Spleen (tissue), 11 donors: Measurements from ENCODE around the gene TNFRSF25. TPM values are rescaled to one million over a fixed set of nuclear protein-coding genes. Genes with fewer than 3 reads are reported as not detected.
"Not testable (repeated sequence)": the region's sequence is repeated elsewhere in the genome, so short reads cannot be mapped to it uniquely, and the experiment has no call there.

Experiments used
- DNase-seq: peaks from one replicate; pipeline ENCODE4 v3.0.0-alpha.2; 2020
- H3K27ac ChIP-seq, 8 donors: fragments of 200-600 bp; sonication (generic) in 7 of 8; 1 replicate in 4 of 8; 2 replicates in 4 of 8; pipeline versions ENCODE4 v1.5.0 to v1.8.0; 2016 to 2021; ENCODE audit warnings: inconsistent platforms in 4 of 8, mild to moderate bottlenecking in 4 of 8, moderate library complexity in 1 of 8
- H3K27me3 ChIP-seq, 7 donors: fragments of 200-600 bp; sonication (generic) in 6 of 7; replicated peaks in 1 of 7; 1 replicate in 4 of 7; 2 replicates in 3 of 7; pipeline versions ENCODE4 v1.5.0 to v1.8.0; 2016 to 2021; ENCODE audit warnings: inconsistent platforms in 3 of 7, mild to moderate bottlenecking in 1 of 7
- H3K36me3 ChIP-seq, 6 donors: fragments of 200-600 bp; sonication (generic) in 5 of 6; 1 replicate in 4 of 6; 2 replicates in 2 of 6; pipeline versions ENCODE4 v1.5.0 to v1.8.0; 2016 to 2021; ENCODE audit warnings: inconsistent platforms in 2 of 6
- H3K4me1 ChIP-seq, 6 donors: fragments of 200-600 bp; sonication (generic) in 5 of 6; 1 replicate in 3 of 6; 2 replicates in 3 of 6; pipeline versions ENCODE4 v1.5.0 to v1.8.0; 2016 to 2021; ENCODE audit warnings: inconsistent platforms in 3 of 6
- H3K4me3 ChIP-seq, 8 donors: fragments of 200-600 bp; sonication (generic) in 7 of 8; 1 replicate in 4 of 8; 2 replicates in 4 of 8; pipeline versions ENCODE4 v1.5.0 to v1.8.0; 2016 to 2021; ENCODE audit warnings: inconsistent platforms in 4 of 8, mild to moderate bottlenecking in 4 of 8, moderate library complexity in 2 of 8
- H3K9me3 ChIP-seq, 8 donors: fragments of 200-600 bp; sonication (generic) in 7 of 8; 1 replicate in 4 of 8; 2 replicates in 4 of 8; pipeline versions ENCODE4 v1.5.0 to v1.8.0; 2016 to 2021; ENCODE audit warnings: inconsistent platforms in 4 of 8
- CTCF ChIP-seq, 11 experiments: fragments of 200-600 bp in 7 of 11; fragments of 450-650 bp in 4 of 11; sonication (generic) in 4 of 11; IDR thresholded peaks in 8 of 11; conservative IDR thresholded peaks in 3 of 11; 1 replicate in 7 of 11; 2 replicates in 4 of 11; pipeline versions ENCODE4 v1.4.0 to v1.8.0; 2016 to 2021; ENCODE audit warnings: antibody characterized with exemption in 11 of 11, inconsistent platforms in 4 of 11, mild to moderate bottlenecking in 1 of 11
- POLR2A ChIP-seq, 3 donors: fragments of 450-650 bp; IDR thresholded peaks; one replicate each; pipeline ENCODE4 v1.5.1; 2017; ENCODE audit warnings: antibody characterized with exemption in 3 of 3, mild to moderate bottlenecking in 1 of 3
- POLR2AphosphoS5 ChIP-seq, 3 donors: sonication (generic); formaldehyde crosslinking; IDR thresholded peaks; one replicate each; pipeline ENCODE4 v1.5.1; 2017; ENCODE audit warnings: antibody characterized with exemption in 3 of 3
- WGBS, 5 donors: extraction: QIAGEN DNeasy Blood & Tissue Kit in 3 of 5; methylation state at CpG; one replicate each; pipeline versions ENCODE4 v1.1.5 to v1.1.7; 2013 to 2018; 5-methylcytosine and 5-hydroxymethylcytosine counted together
- intact Hi-C: fragments of 100-400 bp; cut with DNase I; formaldehyde crosslinking; loops from one replicate; pipeline ENCODE4 v1.15.0; 2023; ENCODE audit warnings: low total_unique reads
- polyA plus RNA-seq, 3 donors: library from polyadenylated mRNA; stranded (reverse); fragments of 200-250 nt; gene quantifications; one replicate each; pipeline ENCODE4 v1.2.1, GENCODE V29; 2013
- total RNA-seq, 7 donors: library from RNA; depleted of rRNA in 3 of 7; stranded (reverse); fragments of >200 nt in 3 of 7; fragmentation: NEBNext Ultra II Directional in 4 of 7; extraction: Animal tissue kit (Norgen Biotek cat#: 25700) in 4 of 7; gene quantifications; one replicate each; pipeline versions ENCODE4 v1.1.0 to v1.2.1, GENCODE V29; 2016 to 2021
- donor health status: healthy with polysubstance abuse.
- donor health status: DM: no; HTN: no; CAD: no; lungs with moderate emphysema.
- donor health status: DM: no; HTN: no; CAD: no.
- donor health status: Bipolar disorder and iron deficiency.
- donor health status: healthy.
- donor health status: DM: no; HTN: no; CAD: no.
- donor health status: DM: yes; HTN: yes; CAD: no.

Gene TNFRSF25
- total and polyA plus RNA-seq, 10 donors, result 30.9 to 147 (median 66.8) TPM

- Histone ChIP-seq H3K4me3 (no peak overlapping the region), H3K9me3 (no peaks in the 10 kb centered on the region), H3K4me1 (peaks cover 0 to 4% (median 2%) of the 10 kb centered on the region in 6 donors), H3K27me3 (peaks cover 0 to 51% (median 22%) of the 10 kb centered on the region in 7 donors), H3K27ac (no peak overlapping the region), H3K36me3 (no peaks in the 10 kb centered on the region)
- no peak for DNase-seq
- intact Hi-C loops, result no loop called here
- WGBS, 5 donors, result 86 to 92% (median 90%) methylated on average over 14 to 15 of the region's 15 CpGs
- no peak for TF ChIP-seq POLR2A (IDR thresholded peaks at IDR 0.05)
These were observed 30.8 kb downstream of the TNFRSF25 start for GRCh38 chr1:6435129-6435528.

GRCh38 chr1:6434186-6434585 lies 31.8 kb downstream of the TNFRSF25 start:
- H3K4me3 ChIP-seq, result no peak overlapping the region
- 73 to 87% (median 75%) methylated on average over 5 of the region's 5 CpGs for WGBS, 5 donors
- H3K27ac ChIP-seq, result no peak overlapping the region
- no peaks in the 10 kb centered on the region for H3K36me3 ChIP-seq
- no peaks in the 10 kb centered on the region for H3K9me3 ChIP-seq
- H3K27me3 ChIP-seq, result peaks cover 0 to 51% (median 13%) of the 10 kb centered on the region in 7 donors
- TF ChIP-seq CTCF (IDR thresholded peaks at IDR 0.05 in 8 of 11, conservative IDR thresholded peaks at IDR 0.05 in 3 of 11), result no peak
- TF ChIP-seq POLR2AphosphoS5 (IDR thresholded peaks at IDR 0.05), result no peak
- TF ChIP-seq POLR2A (IDR thresholded peaks at IDR 0.05), result no peak
- DNase-seq, result no peak
- no peaks in the 10 kb centered on the region for H3K4me1 ChIP-seq
- intact Hi-C loops, result no loop called here

- H3K36me3 ChIP-seq, DNase-seq, intact Hi-C loops, H3K9me3 ChIP-seq, H3K27ac ChIP-seq, H3K4me3 ChIP-seq, H3K4me1 ChIP-seq: not testable (repeated sequence)
- H3K27me3 ChIP-seq, result peaks cover 0 to 51% (median 6%) of the 10 kb centered on the region in 7 donors
- 60 to 74% (median 63%) methylated on average over 9 to 13 of the region's 13 CpGs for WGBS, 5 donors
These were observed 34.1 kb downstream of the TNFRSF25 start for GRCh38 chr1:6431645-6432579.

- 8 to 45% (median 36%) methylated on average over 2 to 19 of the region's 19 CpGs for WGBS, 5 donors
- H3K27ac ChIP-seq, intact Hi-C loops, DNase-seq, H3K9me3 ChIP-seq, H3K4me3 ChIP-seq, H3K4me1 ChIP-seq, H3K36me3 ChIP-seq: not testable (repeated sequence)
- peaks cover 4 to 63% (median 24%) of the 10 kb centered on the region in 7 donors for H3K27me3 ChIP-seq
These were observed 36.1 kb downstream of the TNFRSF25 start for GRCh38 chr1:6429660-6430411.

GRCh38 chr1:6428453-6428852 lies 37.5 kb downstream of the TNFRSF25 start:
- intact Hi-C loops, DNase-seq, H3K27ac ChIP-seq, H3K4me3 ChIP-seq, H3K36me3 ChIP-seq, H3K9me3 ChIP-seq: not testable (repeated sequence)
- 51 to 79% (median 70%) methylated on average over 4 to 6 of the region's 6 CpGs for WGBS, 5 donors
- Histone ChIP-seq H3K4me1 (peaks cover 10 to 22% (median 20%) of the 10 kb centered on the region in 6 donors), H3K27me3 (peaks cover 4 to 77% (median 38%) of the 10 kb centered on the region in 7 donors)
